Lung (tissue), 12 donors: ENCODE results near the gene NRIP1. TPM values are rescaled to one million over a fixed set of nuclear protein-coding genes. Genes with fewer than 3 reads are reported as not detected.

ENCODE experiments used
- ATAC-seq: fragments of 200-7000 bp; cut with Tn5 transposase; one replicate; pipeline ENCODE4 v1.9.1; 2020; ENCODE audit warnings: moderate number of reproducible peaks; ENCODE audit not compliant: insufficient read depth, low FRiP score
- DNase-seq, 3 donors: peaks; one replicate each; pipeline ENCODE4 v3.0.0-alpha.2; 2013 to 2017
- H3K27ac ChIP-seq, 2 donors: one replicate each; pipeline ENCODE4 v1.5.1; 2013; ENCODE audit warnings: mild to moderate bottlenecking in 2 of 2, moderate library complexity in 2 of 2, control low read depth in 1 of 2, inconsistent platforms in 1 of 2, low read depth in 1 of 2, low read length in 1 of 2
- H3K27me3 ChIP-seq, 3 donors: one replicate each; pipeline ENCODE4 v1.5.1; 2013; ENCODE audit warnings: low read length in 2 of 3; ENCODE audit not compliant: control insufficient read depth in 3 of 3, insufficient read depth in 3 of 3
- H3K36me3 ChIP-seq, 4 donors: one replicate each; pipeline ENCODE4 v1.5.1; 2013; ENCODE audit warnings: low read length in 4 of 4, mild to moderate bottlenecking in 1 of 4, moderate library complexity in 1 of 4; ENCODE audit not compliant: control insufficient read depth in 4 of 4, insufficient read depth in 4 of 4
- H3K4me1 ChIP-seq, 5 donors: one replicate each; pipeline ENCODE4 v1.5.1; 2013; ENCODE audit warnings: low read length in 5 of 5, mild to moderate bottlenecking in 2 of 5, moderate library complexity in 1 of 5; ENCODE audit not compliant: control insufficient read depth in 5 of 5, insufficient read depth in 5 of 5
- H3K4me3 ChIP-seq: one replicate; pipeline ENCODE4 v1.5.1; 2013; ENCODE audit warnings: mild to moderate bottlenecking, control low read depth, moderate library complexity
- H3K9ac ChIP-seq, 2 donors: one replicate each; pipeline ENCODE4 v1.5.1; 2013; ENCODE audit warnings: low read length in 2 of 2, control low read depth in 1 of 2; ENCODE audit not compliant: insufficient read depth in 1 of 2
- H3K9me3 ChIP-seq, 4 donors: one replicate each; pipeline ENCODE4 v1.5.1; 2013; ENCODE audit warnings: low read length in 3 of 4, mild to moderate bottlenecking in 1 of 4, moderate library complexity in 1 of 4; ENCODE audit not compliant: control insufficient read depth in 4 of 4, insufficient read depth in 3 of 4
- CTCF ChIP-seq: IDR thresholded peaks from 2 replicates; pipeline ENCODE4 v1.5.1; 2012; ENCODE audit warnings: mild to moderate bottlenecking; ENCODE audit errors: control extremely low read depth, extremely low read depth
- WGBS, 2 donors: extraction: QIAGEN DNeasy Blood & Tissue Kit; methylation state at CpG; one replicate each; pipeline ENCODE4 v1.1.7; 2013; 5-methylcytosine and 5-hydroxymethylcytosine counted together
- polyA plus RNA-seq, 2 donors: library from polyadenylated mRNA; stranded (reverse); fragments of 200-250 nt; gene quantifications; one replicate each; pipeline ENCODE4 v1.2.1, GENCODE V29; 2013
- total RNA-seq, 2 donors: library from RNA; depleted of rRNA in 1 of 2; stranded (reverse); fragments of >200 nt in 1 of 2; gene quantifications; one replicate each; pipeline ENCODE4 v1.2.1, GENCODE V29; 2014 to 2021
- donor health status: control.
- donor health status: control.
- donor health status: Bipolar disorder and iron deficiency.
- donor health status: healthy.
- donor health status: DM: yes; HTN: yes; CAD: no.

Gene NRIP1
- total and polyA plus RNA-seq, 4 donors, result 5.9 to 35.5 (median 18.3) TPM

GRCh38 chr21:14913638-14914037, 151.2 kb downstream of the NRIP1 start:
- no peaks in the 10 kb centered on the region for H3K36me3 ChIP-seq
- H3K9me3 ChIP-seq, result peaks cover 0 to 4% (median 0%) of the 10 kb centered on the region in 4 donors
- no peak overlapping the region for H3K27ac ChIP-seq
- ATAC-seq (no peak), DNase-seq (no peak)
- H3K4me1 ChIP-seq, result no peaks in the 10 kb centered on the region
- TF ChIP-seq CTCF, result no peak
- no peak overlapping the region for H3K4me3 ChIP-seq
- no peaks in the 10 kb centered on the region for H3K27me3 ChIP-seq
- H3K9ac ChIP-seq, result no peak overlapping the region
- 50 to 55% methylated on average over 2 of the region's 2 CpGs for WGBS, 2 donors

- no peak overlapping the region for H3K9ac ChIP-seq
- no peak for ATAC-seq
- no peak overlapping the region for H3K4me3 ChIP-seq
- no peak for TF ChIP-seq CTCF
- no peaks in the 10 kb centered on the region for H3K4me1 ChIP-seq
- H3K27ac ChIP-seq, result no peak overlapping the region
- H3K9me3 ChIP-seq, result peaks cover 0 to 4% (median 0%) of the 10 kb centered on the region in 4 donors
- H3K27me3 ChIP-seq, result no peaks in the 10 kb centered on the region
- DNase-seq, result no peak
- H3K36me3 ChIP-seq, result no peaks in the 10 kb centered on the region
Measured at GRCh38 chr21:14911351-14911750, 153.4 kb downstream of the NRIP1 start.
